Measurements from ENCODE around the gene KCNK17. TPM values are rescaled to one million over a fixed set of nuclear protein-coding genes. Genes with fewer than 3 reads are reported as not detected.

Gene KCNK17
- total RNA-seq, 2 experiments from 2014 or later = not detected

DNA sequence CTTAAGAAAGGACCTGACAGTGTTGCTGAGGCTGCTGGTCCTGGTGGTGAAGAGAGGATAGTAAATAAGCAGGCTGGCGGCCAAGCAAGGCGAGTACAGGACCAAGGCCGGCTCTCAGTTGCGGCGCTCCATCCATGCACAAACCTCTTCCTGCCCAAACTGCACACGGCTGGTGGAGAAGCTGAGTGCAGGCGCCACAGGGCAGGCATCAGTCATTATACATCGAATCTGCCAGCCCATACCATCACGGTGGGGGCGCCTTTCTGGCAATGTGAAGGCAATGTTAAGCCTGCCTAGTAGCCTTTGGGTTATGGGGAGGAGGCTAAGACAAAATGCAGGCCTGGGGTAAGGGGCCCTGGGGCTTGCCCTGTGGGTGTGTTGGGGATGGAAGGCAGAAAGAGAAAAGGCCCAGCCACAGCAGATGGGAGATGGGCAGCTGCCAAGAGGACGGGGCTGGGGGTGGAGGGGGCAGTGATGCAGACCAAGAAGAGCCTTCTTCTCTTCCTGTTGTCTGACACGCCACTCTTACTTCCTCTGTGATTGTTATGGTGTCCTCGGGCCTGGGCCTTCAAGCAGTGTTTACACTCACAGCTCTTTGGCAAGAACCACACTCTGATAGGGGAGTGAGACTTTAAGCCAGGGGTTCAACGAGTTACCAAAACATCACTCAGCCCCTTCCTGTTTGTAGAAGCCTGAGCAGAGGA lies 28.6 kb upstream of the KCNK17 start:
- POLR2A ChIA-PET = no interaction called here
- intact Hi-C loops (cut with micrococcal nuclease) = no loop called here

DNA sequence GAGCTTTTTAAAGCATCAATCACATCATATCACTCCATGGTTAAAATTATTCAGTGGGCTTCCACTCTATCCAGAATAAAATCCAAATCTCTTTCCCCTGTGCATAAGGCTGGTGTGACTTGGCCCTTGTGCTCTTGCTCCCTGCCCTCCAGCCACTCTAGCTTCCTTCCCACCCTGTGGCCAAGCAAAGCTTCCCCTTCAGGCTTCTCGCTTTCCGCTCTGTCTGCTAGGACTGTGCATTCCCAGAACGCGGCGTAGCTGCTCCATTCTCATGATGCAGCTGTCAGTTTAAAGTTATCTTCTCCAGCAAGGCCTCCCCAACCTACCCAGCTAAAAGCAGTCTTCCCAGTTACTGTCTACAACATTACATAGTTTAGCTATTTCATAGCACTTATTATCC lies 27.7 kb upstream of the KCNK17 start:
- TF ChIP-seq, protein P1, sequence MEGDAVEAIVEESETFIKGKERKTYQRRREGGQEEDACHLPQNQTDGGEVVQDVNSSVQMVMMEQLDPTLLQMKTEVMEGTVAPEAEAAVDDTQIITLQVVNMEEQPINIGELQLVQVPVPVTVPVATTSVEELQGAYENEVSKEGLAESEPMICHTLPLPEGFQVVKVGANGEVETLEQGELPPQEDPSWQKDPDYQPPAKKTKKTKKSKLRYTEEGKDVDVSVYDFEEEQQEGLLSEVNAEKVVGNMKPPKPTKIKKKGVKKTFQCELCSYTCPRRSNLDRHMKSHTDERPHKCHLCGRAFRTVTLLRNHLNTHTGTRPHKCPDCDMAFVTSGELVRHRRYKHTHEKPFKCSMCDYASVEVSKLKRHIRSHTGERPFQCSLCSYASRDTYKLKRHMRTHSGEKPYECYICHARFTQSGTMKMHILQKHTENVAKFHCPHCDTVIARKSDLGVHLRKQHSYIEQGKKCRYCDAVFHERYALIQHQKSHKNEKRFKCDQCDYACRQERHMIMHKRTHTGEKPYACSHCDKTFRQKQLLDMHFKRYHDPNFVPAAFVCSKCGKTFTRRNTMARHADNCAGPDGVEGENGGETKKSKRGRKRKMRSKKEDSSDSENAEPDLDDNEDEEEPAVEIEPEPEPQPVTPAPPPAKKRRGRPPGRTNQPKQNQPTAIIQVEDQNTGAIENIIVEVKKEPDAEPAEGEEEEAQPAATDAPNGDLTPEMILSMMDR (IDR thresholded peaks at IDR 0.05) = no peak
- Mint-ChIP-seq H3K36me3 (ENCODE audit: low read depth) (no peaks in the 10 kb centered on the region), H3K27me3 (peaks cover 8% of the 10 kb centered on the region), H3K9me3 (no peaks in the 10 kb centered on the region), H3K4me1 (ENCODE audit: low read depth) (no peaks in the 10 kb centered on the region), H3K4me3 (no peak overlapping the region), H3K27ac (no peak overlapping the region)
- ChIA-PET CTCF (interaction anchor here (0.6 to 1.0 kb wide), 3 partner anchors 251 to 365 kb away, joined by 3 read pairs; no protein-coding TSS in a partner anchor), POLR2A (no interaction called here)
- intact Hi-C loops (cut with micrococcal nuclease) = no loop called here
- DNase-seq (no peak), ATAC-seq (no peak)

More for the DNA sequence above, 28.6 kb upstream of the KCNK17 start:
- no peaks in the 10 kb centered on the region for H3K36me3 Mint-ChIP-seq (ENCODE audit: low read depth)
- DNase-seq (no peak), ATAC-seq (no peak)
- H3K4me1 Mint-ChIP-seq (ENCODE audit: low read depth) = no peaks in the 10 kb centered on the region
- TF ChIP-seq, protein P1 (IDR thresholded peaks at IDR 0.05) = no peak
- no peak overlapping the region for H3K4me3 Mint-ChIP-seq
- no peak overlapping the region for H3K27ac Mint-ChIP-seq
- CTCF ChIA-PET = no interaction called here
- peaks cover 6% of the 10 kb centered on the region for H3K27me3 Mint-ChIP-seq
- H3K9me3 Mint-ChIP-seq = no peaks in the 10 kb centered on the region

DNA sequence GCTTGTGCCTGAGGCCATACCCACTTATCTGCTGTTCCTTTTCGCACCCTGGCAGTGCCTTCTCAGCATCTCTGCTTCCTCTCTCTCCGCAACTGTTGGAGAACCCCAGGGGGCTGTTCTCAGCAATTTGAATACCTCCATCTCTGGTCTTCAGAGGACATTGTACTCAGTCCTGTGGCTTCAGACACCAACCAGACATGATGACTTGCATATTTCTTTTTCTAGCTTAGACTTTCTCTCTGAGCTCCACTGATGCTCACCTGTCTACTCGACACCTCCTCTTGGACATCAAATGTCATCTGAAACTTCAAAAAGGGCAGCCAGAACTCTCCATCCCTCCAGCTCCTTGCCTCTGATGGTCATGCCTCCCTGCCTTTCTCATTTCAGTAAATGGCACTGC lies 27.1 kb upstream of the KCNK17 start:
- ChIA-PET POLR2A (no interaction called here), CTCF (interaction anchor here (0.6 to 1.1 kb wide), 3 partner anchors 17 to 365 kb away, joined by 3 read pairs; no protein-coding TSS in a partner anchor)
- TF ChIP-seq, protein P1 (IDR thresholded peaks at IDR 0.05) = no peak
- intact Hi-C loops (cut with micrococcal nuclease) = no loop called here
- Mint-ChIP-seq H3K27ac (no peak overlapping the region), H3K27me3 (peaks cover 8% of the 10 kb centered on the region), H3K4me1 (ENCODE audit: low read depth) (peaks cover 4% of the 10 kb centered on the region), H3K36me3 (ENCODE audit: low read depth) (no peaks in the 10 kb centered on the region), H3K4me3 (no peak overlapping the region), H3K9me3 (no peaks in the 10 kb centered on the region)
- no peak for ATAC-seq
- DNase-seq = no peak

DNA sequence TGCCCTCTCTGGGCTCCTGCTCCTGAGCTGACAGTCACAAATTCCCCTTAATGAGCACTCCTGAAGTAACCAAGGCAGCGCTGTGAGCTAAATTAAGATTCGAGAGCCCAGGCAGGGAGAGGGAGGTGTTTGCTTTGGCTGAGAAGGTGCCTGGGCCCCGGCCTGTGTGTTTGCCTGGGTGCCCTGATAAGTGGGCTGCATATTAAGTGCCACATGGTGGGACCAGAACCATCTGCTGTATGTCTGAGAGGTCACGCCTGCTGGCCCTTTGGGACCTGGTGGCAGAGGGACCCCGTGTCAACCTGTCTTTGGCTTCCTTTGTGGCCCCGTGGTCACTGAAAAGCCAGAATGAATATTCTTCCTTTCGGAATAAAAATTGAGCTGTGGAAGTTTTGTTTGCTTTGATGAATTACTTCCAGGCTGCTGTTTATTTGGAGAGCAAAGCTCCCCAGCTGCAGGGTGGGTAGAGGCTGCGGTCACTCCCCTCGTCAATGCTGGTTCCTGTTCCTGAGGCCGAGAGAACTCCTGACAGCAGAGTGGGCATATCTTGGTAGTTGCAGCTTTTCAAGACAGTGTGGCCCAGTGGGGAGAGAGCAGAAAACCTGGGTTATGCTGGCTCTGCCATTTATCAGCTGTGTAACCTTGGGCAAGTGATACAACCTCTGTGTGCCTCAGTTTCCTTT lies 25.8 kb upstream of the KCNK17 start:
- no peaks in the 10 kb centered on the region for H3K9me3 Mint-ChIP-seq
- H3K27me3 Mint-ChIP-seq = peaks cover 8% of the 10 kb centered on the region
- intact Hi-C loops (cut with micrococcal nuclease) = no loop called here
- CTCF ChIA-PET = interaction anchor here (1.0 to 1.7 kb wide), 3 partner anchors 8 to 29 kb away, joined by 3 to 4 read pairs (median 3); no protein-coding TSS in a partner anchor
- ATAC-seq (no peak), DNase-seq (no peak)
- H3K4me1 Mint-ChIP-seq (ENCODE audit: low read depth) = peaks cover 10% of the 10 kb centered on the region
- no peak overlapping the region for H3K4me3 Mint-ChIP-seq
- no peaks in the 10 kb centered on the region for H3K36me3 Mint-ChIP-seq (ENCODE audit: low read depth)
- H3K27ac Mint-ChIP-seq = no peak overlapping the region
- POLR2A ChIA-PET = no interaction called here
- TF ChIP-seq, protein P1 (IDR thresholded peaks at IDR 0.05) = no peak

All from activated CD8-positive, alpha-beta T cell treated with anti-CD3 and anti-CD28 coated beads for 36 hours (primary cell).